Right lobe of liver (tissue), 4 donors: ENCODE measurements around the gene MAPK8IP3.

Source experiments
- CTCF ChIP-seq, 4 donors: fragments of 200-600 bp in 3 of 4; fragments of 450-650 bp in 1 of 4; IDR thresholded peaks; one replicate each; pipeline versions ENCODE4 v1.5.1 to v1.8.0; 2016 to 2022; ENCODE audit warnings: antibody characterized with exemption in 4 of 4, mild to moderate bottlenecking in 2 of 4
- POLR2A ChIP-seq: fragments of 450-650 bp; IDR thresholded peaks from one replicate; pipeline ENCODE4 v1.6.1; 2017; ENCODE audit warnings: antibody characterized with exemption, mild to moderate bottlenecking
- donor health status: DM: no; HTN: no; CAD: no.
- donor health status: DM: no; HTN: no; CAD: no.
- donor health status: DM: no; HTN: yes; CAD: no.

GRCh38 chr16:1708083-1708767 lies 2.2 kb downstream of the MAPK8IP3 start:
- TF ChIP-seq CTCF (IDR thresholded peaks at IDR 0.05), result no peak
- TF ChIP-seq POLR2A, result no peak
